Tibial artery (tissue), 4 donors: ENCODE measurements around the gene FRMD4A.
A peak's percentile ranks its signal among the peaks of the same experiment; 100 is the strongest.

Experiments
- DNase-seq, 2 donors: peaks; one replicate each; pipeline ENCODE4 v3.0.0-alpha.2; 2019
- H3K27ac ChIP-seq, 2 donors: fragments of 200-600 bp; sonication (generic) in 1 of 2; 1 replicate in 1 of 2; 2 replicates in 1 of 2; pipeline ENCODE4 v1.5.1; 2018 to 2019; ENCODE audit warnings: mild to moderate bottlenecking in 1 of 2
- H3K27me3 ChIP-seq, 2 donors: fragments of 200-600 bp; sonication (generic) in 1 of 2; one replicate each; pipeline versions ENCODE4 v1.5.1 to v1.6.0; 2016 to 2019
- H3K36me3 ChIP-seq, 3 donors: fragments of 200-600 bp; sonication (generic) in 2 of 3; one replicate each; pipeline ENCODE4 v1.5.1; 2016 to 2019; ENCODE audit warnings: mild to moderate bottlenecking in 2 of 3
- H3K4me1 ChIP-seq, 4 donors: fragments of 200-600 bp; sonication (generic) in 2 of 4; 1 replicate in 3 of 4; 2 replicates in 1 of 4; pipeline ENCODE4 v1.5.1; 2016 to 2019
- H3K4me3 ChIP-seq, 2 donors: fragments of 200-600 bp; sonication (generic) in 1 of 2; 1 replicate in 1 of 2; 2 replicates in 1 of 2; pipeline ENCODE4 v1.5.1; 2018 to 2019; ENCODE audit warnings: mild to moderate bottlenecking in 2 of 2
- H3K9me3 ChIP-seq, 3 donors: fragments of 200-600 bp; sonication (generic) in 1 of 3; one replicate each; pipeline ENCODE4 v1.5.1; 2016 to 2019
- CTCF ChIP-seq, 2 experiments: fragments of 200-600 bp in 1 of 2; fragments of 450-650 bp in 1 of 2; IDR thresholded peaks; one replicate each; pipeline ENCODE4 v1.5.1; 2017 to 2019; ENCODE audit warnings: antibody characterized with exemption in 2 of 2, mild to moderate bottlenecking in 1 of 2, moderate library complexity in 1 of 2
- intact Hi-C: fragments of 100-400 bp; cut with DNase I; formaldehyde crosslinking; loops from one replicate; pipeline ENCODE4 v1.15.0; 2023; ENCODE audit warnings: low total_unique reads

FRMD4A gene

GRCh38 chr10:14099885-14100284 lies 230.8 kb downstream of the FRMD4A start:
- Histone ChIP-seq H3K36me3 (no peaks in the 10 kb centered on the region), H3K27me3 (no peaks in the 10 kb centered on the region), H3K9me3 (no peaks in the 10 kb centered on the region), H3K27ac (no peak overlapping the region), H3K4me1 (no peaks in the 10 kb centered on the region), H3K4me3 (no peak overlapping the region)
- intact Hi-C loops = loop anchor here (10.0 kb wide), 1 partner anchor 435 kb away; no protein-coding TSS in a partner anchor
- no peak for TF ChIP-seq CTCF (IDR thresholded peaks at IDR 0.05)
- no peak for DNase-seq

- DNase-seq = no peak
- H3K27ac ChIP-seq = no peak overlapping the region
- intact Hi-C loops = loop anchor here (5.0 to 10.0 kb wide), 2 partner anchors 307 to 429 kb away; no protein-coding TSS in a partner anchor
- H3K9me3 ChIP-seq = no peaks in the 10 kb centered on the region
- no peaks in the 10 kb centered on the region for H3K36me3 ChIP-seq
- H3K4me3 ChIP-seq = no peak overlapping the region
- peak; percentile 41 to 44 for TF ChIP-seq CTCF (IDR thresholded peaks at IDR 0.05)
- H3K27me3 ChIP-seq = no peaks in the 10 kb centered on the region
- H3K4me1 ChIP-seq = peaks cover 0 to 9% (median 3%) of the 10 kb centered on the region in 4 donors
Measured at GRCh38 chr10:14093730-14094484, 236.8 kb downstream of the FRMD4A start.

- Histone ChIP-seq H3K27ac (no peak overlapping the region), H3K27me3 (no peaks in the 10 kb centered on the region), H3K4me3 (no peak overlapping the region), H3K9me3 (no peaks in the 10 kb centered on the region), H3K36me3 (no peaks in the 10 kb centered on the region), H3K4me1 (peaks cover 0 to 10% (median 3%) of the 10 kb centered on the region in 4 donors)
- no peak for TF ChIP-seq CTCF (IDR thresholded peaks at IDR 0.05)
- DNase-seq = no peak
- intact Hi-C loops = loop anchor here (5.0 to 10.0 kb wide), 2 partner anchors 305 to 428 kb away; no protein-coding TSS in a partner anchor
Measured at GRCh38 chr10:14092799-14093198, 237.9 kb downstream of the FRMD4A start.

- H3K27me3 ChIP-seq = no peaks in the 10 kb centered on the region
- no peak overlapping the region for H3K4me3 ChIP-seq
- no peak for DNase-seq
- no peaks in the 10 kb centered on the region for H3K9me3 ChIP-seq
- intact Hi-C loops = loop anchor here (5.0 to 10.0 kb wide), 2 partner anchors 302 to 425 kb away; no protein-coding TSS in a partner anchor
- H3K36me3 ChIP-seq = no peaks in the 10 kb centered on the region
- H3K27ac ChIP-seq = peak overlapping the region in 1 of 2 donors; percentile 36
- TF ChIP-seq CTCF (IDR thresholded peaks at IDR 0.05) = no peak
- H3K4me1 ChIP-seq = peaks cover 0 to 10% (median 3%) of the 10 kb centered on the region in 4 donors
Measured at GRCh38 chr10:14089556-14090292, 241.0 kb downstream of the FRMD4A start.

- intact Hi-C loops = no loop called here
- Histone ChIP-seq H3K36me3 (no peaks in the 10 kb centered on the region), H3K9me3 (no peaks in the 10 kb centered on the region), H3K27ac (no peak overlapping the region), H3K4me3 (no peak overlapping the region), H3K4me1 (peaks cover 0 to 10% (median 3%) of the 10 kb centered on the region in 4 donors), H3K27me3 (no peaks in the 10 kb centered on the region)
- TF ChIP-seq CTCF (IDR thresholded peaks at IDR 0.05) = no peak
- no peak for DNase-seq
Measured at GRCh38 chr10:14087566-14087965, 243.2 kb downstream of the FRMD4A start.
